Activated CD4-positive, alpha-beta T cell treated with anti-CD3 and anti-CD28 coated beads for 36 hours (primary cell): ENCODE measurements around the gene RNF213. TPM values are rescaled to one million over a fixed set of nuclear protein-coding genes. Genes with fewer than 3 reads are reported as not detected.
"Not testable (repeated sequence)": the region's sequence is repeated elsewhere in the genome, so short reads cannot be mapped to it uniquely, and the experiment has no call there.

Experiments
- ATAC-seq: fragments of 200-7000 bp; cut with Tn5 transposase; one replicate; pipeline ENCODE4 v1.10.0; 2021; ENCODE audit warnings: mild to moderate bottlenecking, moderate library complexity
- CTCF ChIA-PET: fragments of 350-600 bp; sonication (Branson Sonifier 250); formaldehyde crosslinking; loops from one replicate; lab custom pipeline; 2021; ENCODE audit warnings: antibody characterized with exemption; lab: Charles Lee
- POLR2A ChIA-PET: fragments of 350-600 bp; sonication (Branson Sonifier 250); formaldehyde crosslinking; loops from one replicate; lab custom pipeline; 2021; ENCODE audit warnings: antibody characterized with exemption, inconsistent platforms; lab: Charles Lee
- DNase-seq: peaks from one replicate; pipeline ENCODE4 v3.0.0-alpha.2; 2020
- H3K27ac Mint-ChIP-seq: one replicate; pipeline ENCODE4 v1.8.0; 2021; ENCODE audit warnings: mixed read lengths
- H3K27me3 Mint-ChIP-seq: one replicate; pipeline ENCODE4 v1.8.0; 2021; ENCODE audit warnings: mixed read lengths
- H3K36me3 Mint-ChIP-seq: one replicate; pipeline ENCODE4 v1.8.0; 2021; ENCODE audit warnings: low read depth, mixed read lengths
- H3K4me1 Mint-ChIP-seq: one replicate; pipeline ENCODE4 v1.8.0; 2021; ENCODE audit warnings: mixed read lengths
- H3K4me3 Mint-ChIP-seq: one replicate; pipeline ENCODE4 v1.8.0; 2021; ENCODE audit warnings: mild to moderate bottlenecking, moderate library complexity, mixed read lengths
- H3K9me3 Mint-ChIP-seq: one replicate; pipeline ENCODE4 v1.8.0; 2021; ENCODE audit warnings: low read depth, mixed read lengths
- intact Hi-C, 2 experiments: fragments of 100-400 bp; cut with DNase I in 1 of 2; cut with micrococcal nuclease in 1 of 2; formaldehyde crosslinking; loops; one replicate each; pipeline versions ENCODE4 v1.14.2 to v1.15.1; 2022 to 2024; cut with DNase I, micrococcal nuclease
- total RNA-seq, 2 experiments: library from RNA; stranded (reverse); gene quantifications; one replicate each; pipeline ENCODE4 v1.2.3, GENCODE V29; 2021

The RNF213 gene
- total RNA-seq, 2 experiments from 2014 or later = 334 to 366 TPM

DNA sequence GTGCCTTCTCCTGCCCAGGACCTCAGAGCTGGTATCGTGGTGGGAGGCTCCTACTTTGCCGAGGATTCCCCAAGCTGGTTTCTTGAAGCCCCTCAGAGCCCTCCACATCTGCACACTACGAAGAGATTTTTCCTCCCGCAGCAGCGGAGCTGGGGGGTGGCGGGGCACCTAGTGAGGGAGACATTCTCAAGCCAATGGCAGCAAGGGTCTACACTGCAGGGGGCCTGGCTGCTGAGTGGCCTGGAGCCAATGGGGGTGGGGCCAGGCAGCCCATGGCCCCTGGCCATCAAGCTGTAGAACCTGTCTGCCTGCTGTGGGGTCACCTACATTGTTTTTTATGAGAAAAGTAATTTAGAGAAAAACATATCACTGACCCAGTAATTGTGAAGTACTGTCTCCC, 35.4 kb upstream of the RNF213 start:
- intact Hi-C loops = no loop called here
- no peak for DNase-seq
- no peak for ATAC-seq
- Mint-ChIP-seq H3K27me3 (no peaks in the 10 kb centered on the region), H3K4me1 (peaks cover 14% of the 10 kb centered on the region), H3K4me3 (no peak overlapping the region), H3K36me3 (peaks cover 3% of the 10 kb centered on the region), H3K9me3 (no peaks in the 10 kb centered on the region), H3K27ac (no peak overlapping the region)
- ChIA-PET POLR2A (no interaction called here), CTCF (no interaction called here)

DNA sequence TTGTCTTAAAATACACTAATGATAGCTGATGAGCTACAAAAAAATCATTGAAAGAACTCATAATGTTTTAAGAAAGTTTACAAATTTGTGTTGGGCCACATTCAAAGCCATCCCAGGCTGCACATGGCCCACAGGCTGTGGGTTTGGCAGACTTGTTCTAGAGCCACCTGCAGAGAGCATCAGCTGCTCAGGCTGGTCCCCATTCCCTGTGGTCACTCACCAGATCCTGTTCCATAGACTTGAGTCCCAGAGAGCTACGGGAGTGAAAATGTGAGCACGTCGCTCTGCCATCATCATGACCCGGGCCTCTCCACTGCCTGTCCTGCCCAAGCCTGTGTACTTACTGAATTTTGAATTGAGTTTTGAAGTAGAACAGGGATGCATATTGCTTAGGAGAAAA, 33.5 kb upstream of the RNF213 start:
- H3K36me3 Mint-ChIP-seq = peaks cover 11% of the 10 kb centered on the region
- no peaks in the 10 kb centered on the region for H3K27me3 Mint-ChIP-seq
- no peak overlapping the region for H3K4me3 Mint-ChIP-seq
- intact Hi-C loops = no loop called here
- H3K4me1 Mint-ChIP-seq = peaks cover 9% of the 10 kb centered on the region
- ATAC-seq = no peak
- DNase-seq = no peak
- no peak overlapping the region for H3K27ac Mint-ChIP-seq
- peaks cover 5% of the 10 kb centered on the region for H3K9me3 Mint-ChIP-seq
- ChIA-PET POLR2A (interaction anchor here (1.0 kb wide), 1 partner anchor 9 kb away, joined by 3 read pairs; no protein-coding TSS in a partner anchor), CTCF (interaction anchor here (0.6 to 1.0 kb wide), 2 partner anchors 15 to 769 kb away, joined by 3 to 6 read pairs; no protein-coding TSS in a partner anchor)

GRCh38 chr17:80227666-80228065, 33.0 kb upstream of the RNF213 start:
- POLR2A ChIA-PET = interaction anchor here (1.0 kb wide), 1 partner anchor 10 kb away, joined by 3 read pairs; no protein-coding TSS in a partner anchor
- Mint-ChIP-seq H3K4me3 (no peak overlapping the region), H3K36me3 (peaks cover 16% of the 10 kb centered on the region), H3K9me3 (peaks cover 9% of the 10 kb centered on the region), H3K27me3 (no peaks in the 10 kb centered on the region), H3K27ac (no peak overlapping the region), H3K4me1 (peaks cover 9% of the 10 kb centered on the region)
- DNase-seq = no peak
- intact Hi-C loops = no loop called here
- CTCF ChIA-PET = interaction anchor here (1.0 kb wide), 1 partner anchor 15 kb away, joined by 6 read pairs; no protein-coding TSS in a partner anchor
- ATAC-seq = no peak

DNA sequence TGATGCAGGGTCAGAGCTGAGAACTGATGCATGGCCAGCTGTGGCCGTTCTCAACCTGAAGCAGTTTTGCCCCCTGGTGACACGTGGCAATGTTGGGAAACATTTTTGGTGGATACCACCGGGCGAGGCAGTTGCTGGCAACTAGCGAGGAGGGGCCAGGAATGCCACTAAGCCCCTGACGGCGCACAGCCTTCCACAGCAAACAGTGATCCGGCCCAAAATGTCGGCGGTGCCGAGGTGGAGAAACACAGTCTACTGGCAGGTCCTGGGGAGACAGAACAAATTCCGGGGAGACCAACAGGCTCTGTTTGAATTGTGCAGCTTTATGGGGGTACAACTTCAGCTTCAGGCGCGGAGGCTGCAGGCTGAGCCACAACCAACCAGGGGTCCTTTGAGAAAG, 32.2 kb upstream of the RNF213 start:
- POLR2A ChIA-PET = no interaction called here
- Mint-ChIP-seq H3K4me1 (peaks cover 9% of the 10 kb centered on the region), H3K36me3 (peaks cover 21% of the 10 kb centered on the region), H3K27me3 (no peaks in the 10 kb centered on the region), H3K4me3 (no peak overlapping the region), H3K27ac (no peak overlapping the region), H3K9me3 (peaks cover 14% of the 10 kb centered on the region)
- intact Hi-C loops = no loop called here
- DNase-seq (no peak), ATAC-seq (no peak)
- CTCF ChIA-PET = interaction anchor here (0.7 kb wide), 1 partner anchor 163 kb away, joined by 3 read pairs; no protein-coding TSS in a partner anchor

DNA sequence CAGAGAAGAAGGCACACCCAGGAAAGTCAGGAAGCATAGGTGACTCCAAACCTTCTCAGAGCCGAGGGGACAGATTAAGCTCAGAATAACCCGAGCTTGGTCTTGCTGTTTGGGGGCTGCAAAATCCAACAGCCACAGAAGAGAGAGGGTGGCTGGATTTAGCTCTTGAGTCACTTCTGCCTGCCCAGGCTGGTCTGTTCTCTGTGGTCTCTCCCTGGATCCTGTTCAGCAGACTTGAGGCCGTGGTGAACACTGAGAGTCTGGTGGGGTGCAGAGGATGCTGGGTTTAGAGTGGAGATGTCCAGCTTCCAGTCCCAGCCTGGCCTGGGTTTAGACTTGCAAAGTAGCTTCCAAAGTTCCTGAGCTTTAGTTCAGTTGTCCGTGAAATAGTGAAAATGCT, 31.6 kb upstream of the RNF213 start:
- Mint-ChIP-seq H3K36me3 (peaks cover 27% of the 10 kb centered on the region), H3K27ac (no peak overlapping the region), H3K4me1 (peaks cover 6% of the 10 kb centered on the region), H3K4me3 (no peak overlapping the region), H3K9me3 (peaks cover 15% of the 10 kb centered on the region), H3K27me3 (no peaks in the 10 kb centered on the region)
- POLR2A ChIA-PET = no interaction called here
- CTCF ChIA-PET = interaction anchor here (0.6 to 0.7 kb wide), 2 partner anchors 163 to 955 kb away, joined by 3 read pairs; no protein-coding TSS in a partner anchor
- intact Hi-C loops = no loop called here
- DNase-seq = no peak
- no peak for ATAC-seq

DNA sequence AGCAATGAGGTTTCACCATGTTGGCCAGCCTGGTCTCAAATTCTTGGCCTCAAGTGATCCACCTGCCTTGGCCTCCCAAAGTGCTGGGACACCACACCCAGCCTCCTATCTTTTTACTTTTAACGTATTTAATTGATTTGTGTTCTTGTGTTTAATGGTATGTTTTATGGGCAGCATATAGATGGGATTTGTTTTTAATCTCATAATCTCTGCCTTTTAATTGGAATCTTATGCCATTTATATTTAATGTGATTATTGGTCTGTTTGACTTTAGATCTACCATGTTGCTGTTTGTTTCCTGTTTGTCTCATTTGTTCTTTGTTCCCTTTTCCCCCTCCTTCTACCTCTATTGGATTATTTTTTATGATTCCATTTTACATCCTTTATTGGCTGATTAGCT, 28.2 kb upstream of the RNF213 start:
- Mint-ChIP-seq H3K4me3 (no peak overlapping the region), H3K27ac (no peak overlapping the region), H3K36me3 (peaks cover 31% of the 10 kb centered on the region), H3K27me3 (no peaks in the 10 kb centered on the region), H3K9me3 (peaks cover 16% of the 10 kb centered on the region), H3K4me1 (no peaks in the 10 kb centered on the region)
- no peak for DNase-seq
- CTCF ChIA-PET = interaction anchor here (0.6 kb wide), 1 partner anchor 103 kb away, joined by 3 read pairs; no protein-coding TSS in a partner anchor
- intact Hi-C loops = no loop called here
- POLR2A ChIA-PET = no interaction called here
- ATAC-seq = no peak

DNA sequence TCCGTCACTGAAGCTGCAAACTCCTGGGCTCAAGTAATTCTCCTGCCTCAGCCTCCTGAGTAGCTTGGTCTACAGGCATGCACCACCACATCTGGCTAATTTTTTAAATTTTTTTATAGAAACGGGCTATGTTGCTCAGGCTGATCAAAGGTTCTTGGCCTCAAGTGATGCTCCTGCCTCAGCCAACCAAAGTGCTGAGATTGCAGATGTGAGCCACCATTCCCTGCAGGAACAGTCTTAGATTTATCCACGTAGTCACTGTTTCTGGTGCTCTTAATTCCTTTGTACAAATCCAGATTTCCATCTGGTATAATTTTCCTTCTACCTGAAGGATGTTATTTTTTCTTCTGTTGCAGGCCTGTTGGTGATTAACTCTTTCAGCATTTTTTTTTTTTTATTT, 27.4 kb upstream of the RNF213 start:
- ChIA-PET POLR2A (no interaction called here), CTCF (no interaction called here)
- ATAC-seq (no peak), DNase-seq (no peak)
- H3K4me3 Mint-ChIP-seq = no peak overlapping the region
- H3K27ac Mint-ChIP-seq = no peak overlapping the region
- H3K9me3 Mint-ChIP-seq = peaks cover 16% of the 10 kb centered on the region
- H3K4me1 Mint-ChIP-seq = no peaks in the 10 kb centered on the region
- intact Hi-C loops = no loop called here
- no peaks in the 10 kb centered on the region for H3K27me3 Mint-ChIP-seq
- peaks cover 35% of the 10 kb centered on the region for H3K36me3 Mint-ChIP-seq

DNA sequence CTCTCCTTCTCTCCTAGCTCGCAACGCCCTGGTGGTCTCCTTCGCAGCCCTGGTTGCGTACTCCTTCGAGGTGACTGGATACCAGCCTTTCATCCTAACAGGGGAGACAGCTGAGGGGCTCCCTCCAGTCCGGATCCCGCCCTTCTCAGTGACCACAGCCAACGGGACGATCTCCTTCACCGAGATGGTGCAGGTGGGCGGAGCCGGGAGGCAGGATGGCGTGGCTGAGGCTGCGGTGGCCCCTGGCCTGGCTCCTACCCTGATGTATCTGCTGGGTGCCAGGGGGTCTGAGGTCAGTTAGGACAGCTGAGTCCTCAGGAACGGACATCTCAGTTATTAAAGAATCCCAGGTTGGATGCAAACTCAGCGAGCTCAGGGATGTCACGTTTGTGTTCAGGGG, 23.7 kb upstream of the RNF213 start:
- no peak overlapping the region for H3K27ac Mint-ChIP-seq
- ChIA-PET CTCF (no interaction called here), POLR2A (no interaction called here)
- H3K4me1 Mint-ChIP-seq = no peaks in the 10 kb centered on the region
- no peaks in the 10 kb centered on the region for H3K27me3 Mint-ChIP-seq
- ATAC-seq (no peak), DNase-seq (no peak)
- peaks cover 32% of the 10 kb centered on the region for H3K36me3 Mint-ChIP-seq
- H3K9me3 Mint-ChIP-seq = peaks cover 11% of the 10 kb centered on the region
- intact Hi-C loops = no loop called here
- no peak overlapping the region for H3K4me3 Mint-ChIP-seq

DNA sequence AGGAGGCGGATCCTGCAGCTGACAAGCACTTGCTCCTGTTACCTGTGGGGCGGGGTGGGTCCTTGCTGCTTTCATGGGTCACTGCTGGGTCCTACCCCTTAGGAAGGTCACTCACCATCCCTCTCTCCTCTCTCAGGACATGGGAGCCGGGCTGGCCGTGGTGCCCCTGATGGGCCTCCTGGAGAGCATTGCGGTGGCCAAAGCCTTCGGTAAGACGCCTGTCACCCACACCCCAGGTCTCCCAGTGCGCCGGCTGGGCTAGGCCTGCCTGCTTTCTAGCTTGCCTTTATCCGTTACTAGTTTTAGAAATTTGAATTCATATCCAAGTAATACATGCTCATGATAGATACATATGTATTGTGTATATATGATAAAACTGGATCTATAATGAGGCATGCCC, 23.3 kb upstream of the RNF213 start:
- Mint-ChIP-seq H3K27me3 (no peaks in the 10 kb centered on the region), H3K9me3 (peaks cover 10% of the 10 kb centered on the region), H3K4me1 (no peaks in the 10 kb centered on the region), H3K27ac (no peak overlapping the region), H3K4me3 (no peak overlapping the region), H3K36me3 (peaks cover 29% of the 10 kb centered on the region)
- ChIA-PET POLR2A (no interaction called here), CTCF (no interaction called here)
- intact Hi-C loops = no loop called here
- DNase-seq (no peak), ATAC-seq (no peak)

GRCh38 chr17:80242505-80242904, 18.1 kb upstream of the RNF213 start:
- Mint-ChIP-seq H3K4me1 (no peaks in the 10 kb centered on the region), H3K9me3 (no peaks in the 10 kb centered on the region), H3K27me3 (no peaks in the 10 kb centered on the region), H3K4me3 (no peak overlapping the region), H3K36me3 (peaks cover 11% of the 10 kb centered on the region), H3K27ac (no peak overlapping the region)
- ChIA-PET CTCF (interaction anchor here (0.6 kb wide), 1 partner anchor 1152 kb away, joined by 5 read pairs; no protein-coding TSS in a partner anchor), POLR2A (no interaction called here)
- no peak for ATAC-seq
- intact Hi-C loops = no loop called here
- no peak for DNase-seq

GRCh38 chr17:80243526-80244433, 16.9 kb upstream of the RNF213 start:
- no peaks in the 10 kb centered on the region for H3K9me3 Mint-ChIP-seq
- H3K27me3 Mint-ChIP-seq = no peaks in the 10 kb centered on the region
- peaks cover 4% of the 10 kb centered on the region for H3K36me3 Mint-ChIP-seq
- DNase-seq (no peak), ATAC-seq (no peak)
- no peaks in the 10 kb centered on the region for H3K4me1 Mint-ChIP-seq
- POLR2A ChIA-PET = no interaction called here
- no peak overlapping the region for H3K4me3 Mint-ChIP-seq
- no peak overlapping the region for H3K27ac Mint-ChIP-seq
- intact Hi-C loops = no loop called here
- CTCF ChIA-PET = interaction anchor here (0.6 kb wide), 1 partner anchor 56 kb away, joined by 3 read pairs; no protein-coding TSS in a partner anchor

- H3K27ac Mint-ChIP-seq, H3K4me3 Mint-ChIP-seq, ATAC-seq, POLR2A ChIA-PET, H3K4me1 Mint-ChIP-seq, H3K36me3 Mint-ChIP-seq, DNase-seq, intact Hi-C loops, H3K27me3 Mint-ChIP-seq, H3K9me3 Mint-ChIP-seq: not testable (repeated sequence)
- CTCF ChIA-PET = interaction anchor here (0.6 kb wide), 1 partner anchor 56 kb away, joined by 3 read pairs; no protein-coding TSS in a partner anchor
These were observed 16.2 kb upstream of the RNF213 start for GRCh38 chr17:80244448-80244847.
